ENCODE measurements around the gene TOMM34.

GRCh38 chr20:44910690-44911262 is 49.4 kb downstream of the TOMM34 start:
- TF ChIP-seq, protein P1, sequence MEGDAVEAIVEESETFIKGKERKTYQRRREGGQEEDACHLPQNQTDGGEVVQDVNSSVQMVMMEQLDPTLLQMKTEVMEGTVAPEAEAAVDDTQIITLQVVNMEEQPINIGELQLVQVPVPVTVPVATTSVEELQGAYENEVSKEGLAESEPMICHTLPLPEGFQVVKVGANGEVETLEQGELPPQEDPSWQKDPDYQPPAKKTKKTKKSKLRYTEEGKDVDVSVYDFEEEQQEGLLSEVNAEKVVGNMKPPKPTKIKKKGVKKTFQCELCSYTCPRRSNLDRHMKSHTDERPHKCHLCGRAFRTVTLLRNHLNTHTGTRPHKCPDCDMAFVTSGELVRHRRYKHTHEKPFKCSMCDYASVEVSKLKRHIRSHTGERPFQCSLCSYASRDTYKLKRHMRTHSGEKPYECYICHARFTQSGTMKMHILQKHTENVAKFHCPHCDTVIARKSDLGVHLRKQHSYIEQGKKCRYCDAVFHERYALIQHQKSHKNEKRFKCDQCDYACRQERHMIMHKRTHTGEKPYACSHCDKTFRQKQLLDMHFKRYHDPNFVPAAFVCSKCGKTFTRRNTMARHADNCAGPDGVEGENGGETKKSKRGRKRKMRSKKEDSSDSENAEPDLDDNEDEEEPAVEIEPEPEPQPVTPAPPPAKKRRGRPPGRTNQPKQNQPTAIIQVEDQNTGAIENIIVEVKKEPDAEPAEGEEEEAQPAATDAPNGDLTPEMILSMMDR (IDR thresholded peaks at IDR 0.05; ENCODE audit: low read length), result no peak
- TF ChIP-seq EZH2 (IDR thresholded peaks at IDR 0.05; ENCODE audit: borderline replicate concordance, low read length), result no peak
